ENCODE results near the gene PER2. TPM values are rescaled to one million over a fixed set of nuclear protein-coding genes. Genes with fewer than 3 reads are reported as not detected.
"Not testable (repeated sequence)": the region's sequence is repeated elsewhere in the genome, so short reads cannot be mapped to it uniquely, and the experiment has no call there.

PER2 gene
- 19.0 and 23.3 TPM in 2 replicates for total RNA-seq (2014; rRNA removed; shearing (Covaris generic); ENCODE audit: low replicate concordance)

GRCh38 chr2:238287737-238288649, at the start of gene PER2:
Gene PER2 (minus strand): TSS chr2:238288610. CDS start chr2:238277936, 10,674 bp downstream.
- peaks cover 51% of the 10 kb centered on the region for H3K4me1 ChIP-seq (ENCODE audit: low read length)
- peak within 1 kb of the TSS; percentile 77 for H2AFZ ChIP-seq (ENCODE audit: low read length)
- no peaks in the 10 kb centered on the region for H3K36me3 ChIP-seq (ENCODE audit: insufficient read depth, low read length)
- H3K9me2 ChIP-seq (replicated peaks; ENCODE audit: insufficient read depth, low read length), result no peaks in the 10 kb centered on the region
- peaks cover 28% of the 10 kb centered on the region for H4K20me1 ChIP-seq (ENCODE audit: insufficient read depth, low read depth, low read length)
- H3K4me3 ChIP-seq (ENCODE audit: low read length), result peak within 1 kb of the TSS; percentile 87
- peak within 1 kb of the TSS; percentile 91 for H3K9ac ChIP-seq (ENCODE audit: low read length)
- H3K27ac ChIP-seq (ENCODE audit: low read length), result peak within 1 kb of the TSS; percentile 81
- H3K9me3 ChIP-seq (ENCODE audit: low read length), result no peaks in the 10 kb centered on the region
- H3K79me2 ChIP-seq (ENCODE audit: low read length), result peaks cover 53% of the 10 kb centered on the region
- DNase-seq, result peak; percentile 81
- no peaks in the 10 kb centered on the region for H3K27me3 ChIP-seq (ENCODE audit: low read length)
- peak within 1 kb of the TSS; percentile 87 for H3K4me2 ChIP-seq (ENCODE audit: low read depth, low read length, poor library complexity, severe bottlenecking)

GRCh38 chr2:238337846-238338245, 49.4 kb upstream of the PER2 start:
- Histone ChIP-seq H3K4me3 (ENCODE audit: low read length) (no peak overlapping the region), H3K79me2 (ENCODE audit: low read length) (peaks cover 18% of the 10 kb centered on the region), H3K9me3 (ENCODE audit: low read length) (no peaks in the 10 kb centered on the region), H2AFZ (ENCODE audit: low read length) (no peak overlapping the region), H3K27me3 (ENCODE audit: low read length) (no peaks in the 10 kb centered on the region), H3K4me2 (ENCODE audit: low read depth, low read length, poor library complexity, severe bottlenecking) (no peak overlapping the region), H3K36me3 (ENCODE audit: insufficient read depth, low read length) (peaks cover 6% of the 10 kb centered on the region; the same call in 1 of the 2 replicates), H3K4me1 (ENCODE audit: low read length) (peaks cover 62% of the 10 kb centered on the region), H3K9me2 (replicated peaks; ENCODE audit: insufficient read depth, low read length) (no peaks in the 10 kb centered on the region), H4K20me1 (ENCODE audit: insufficient read depth, low read depth, low read length) (no peaks in the 10 kb centered on the region), H3K27ac (ENCODE audit: low read length) (peak overlapping the region; percentile 6; the same call in 1 of the 2 replicates), H3K9ac (ENCODE audit: low read length) (no peak overlapping the region)
- no peak for DNase-seq

- no peak overlapping the region for H3K4me2 ChIP-seq (ENCODE audit: low read depth, low read length, poor library complexity, severe bottlenecking)
- H3K4me3 ChIP-seq (ENCODE audit: low read length), result no peak overlapping the region
- H3K4me1 ChIP-seq (ENCODE audit: low read length), result peaks cover 70% of the 10 kb centered on the region
- H3K27ac ChIP-seq (ENCODE audit: low read length), result peak overlapping the region; percentile 87
- H3K9me2 ChIP-seq (replicated peaks; ENCODE audit: insufficient read depth, low read length), result no peaks in the 10 kb centered on the region
- H2AFZ ChIP-seq (ENCODE audit: low read length), result no peak overlapping the region
- DNase-seq, result no peak
- H4K20me1 ChIP-seq (ENCODE audit: insufficient read depth, low read depth, low read length), result no peaks in the 10 kb centered on the region
- H3K27me3 ChIP-seq (ENCODE audit: low read length), result no peaks in the 10 kb centered on the region
- H3K79me2 ChIP-seq (ENCODE audit: low read length), result peaks cover 27% of the 10 kb centered on the region
- H3K9ac ChIP-seq (ENCODE audit: low read length), result 0 out of 2 replicates have a peak overlapping the region, but pooled peaks have one; percentile 11
- no peaks in the 10 kb centered on the region for H3K9me3 ChIP-seq (ENCODE audit: low read length)
- peaks cover 6% of the 10 kb centered on the region; the same call in 1 of the 2 replicates for H3K36me3 ChIP-seq (ENCODE audit: insufficient read depth, low read length)
Observed at GRCh38 chr2:238336793-238337444, 48.5 kb upstream of the PER2 start.

- Histone ChIP-seq H3K27me3 (ENCODE audit: low read length) (no peaks in the 10 kb centered on the region), H3K4me1 (ENCODE audit: low read length) (peaks cover 70% of the 10 kb centered on the region), H3K79me2 (ENCODE audit: low read length) (peaks cover 27% of the 10 kb centered on the region), H3K4me2 (ENCODE audit: low read depth, low read length, poor library complexity, severe bottlenecking) (peak overlapping the region; percentile 1), H4K20me1 (ENCODE audit: insufficient read depth, low read depth, low read length) (no peaks in the 10 kb centered on the region), H3K27ac (ENCODE audit: low read length) (peak overlapping the region; percentile 87), H3K4me3 (ENCODE audit: low read length) (no peak overlapping the region), H3K9me2 (replicated peaks; ENCODE audit: insufficient read depth, low read length) (no peaks in the 10 kb centered on the region), H3K9ac (ENCODE audit: low read length) (peak overlapping the region; percentile 40), H2AFZ (ENCODE audit: low read length) (no peak overlapping the region), H3K36me3 (ENCODE audit: insufficient read depth, low read length) (peaks cover 6% of the 10 kb centered on the region; the same call in 1 of the 2 replicates), H3K9me3 (ENCODE audit: low read length) (no peaks in the 10 kb centered on the region)
- DNase-seq, result no peak
Observed at GRCh38 chr2:238336151-238336550, 47.7 kb upstream of the PER2 start.

GRCh38 chr2:238335591-238335990, 47.2 kb upstream of the PER2 start:
- Histone ChIP-seq H3K4me2 (ENCODE audit: low read depth, low read length, poor library complexity, severe bottlenecking) (peak overlapping the region; percentile 41), H3K4me1 (ENCODE audit: low read length) (peaks cover 70% of the 10 kb centered on the region), H3K27ac (ENCODE audit: low read length) (peak overlapping the region; percentile 87), H3K79me2 (ENCODE audit: low read length) (peaks cover 27% of the 10 kb centered on the region)
- H3K9me2 ChIP-seq (replicated peaks; ENCODE audit: insufficient read depth, low read length); H3K4me3 ChIP-seq (ENCODE audit: low read length); H3K36me3 ChIP-seq (ENCODE audit: insufficient read depth, low read length); H3K27me3 ChIP-seq (ENCODE audit: low read length); DNase-seq; H3K9ac ChIP-seq (ENCODE audit: low read length); H4K20me1 ChIP-seq (ENCODE audit: insufficient read depth, low read depth, low read length); H3K9me3 ChIP-seq (ENCODE audit: low read length); H2AFZ ChIP-seq (ENCODE audit: low read length): not testable (repeated sequence)

GRCh38 chr2:238334885-238335284, 46.5 kb upstream of the PER2 start:
- Histone ChIP-seq H3K79me2 (ENCODE audit: low read length) (peaks cover 25% of the 10 kb centered on the region), H3K9ac (ENCODE audit: low read length) (peak overlapping the region; percentile 30; the same call in 1 of the 2 replicates), H4K20me1 (ENCODE audit: insufficient read depth, low read depth, low read length) (no peaks in the 10 kb centered on the region), H3K4me2 (ENCODE audit: low read depth, low read length, poor library complexity, severe bottlenecking) (peak overlapping the region; percentile 41), H3K9me2 (replicated peaks; ENCODE audit: insufficient read depth, low read length) (no peaks in the 10 kb centered on the region), H3K27me3 (ENCODE audit: low read length) (no peaks in the 10 kb centered on the region), H3K9me3 (ENCODE audit: low read length) (no peaks in the 10 kb centered on the region), H2AFZ (ENCODE audit: low read length) (no peak overlapping the region), H3K36me3 (ENCODE audit: insufficient read depth, low read length) (peaks cover 6% of the 10 kb centered on the region; the same call in 1 of the 2 replicates), H3K4me3 (ENCODE audit: low read length) (no peak overlapping the region), H3K27ac (ENCODE audit: low read length) (peak overlapping the region; percentile 87), H3K4me1 (ENCODE audit: low read length) (peaks cover 70% of the 10 kb centered on the region)
- peak; percentile 70 for DNase-seq

- peaks cover 23% of the 10 kb centered on the region for H3K36me3 ChIP-seq (ENCODE audit: insufficient read depth, low read length)
- H3K4me2 ChIP-seq (ENCODE audit: low read depth, low read length, poor library complexity, severe bottlenecking), result no peak overlapping the region
- peaks cover 28% of the 10 kb centered on the region for H3K79me2 ChIP-seq (ENCODE audit: low read length)
- no peak overlapping the region for H3K4me3 ChIP-seq (ENCODE audit: low read length)
- no peak overlapping the region for H3K9ac ChIP-seq (ENCODE audit: low read length)
- peaks cover 46% of the 10 kb centered on the region for H3K4me1 ChIP-seq (ENCODE audit: low read length)
- H2AFZ ChIP-seq (ENCODE audit: low read length), result no peak overlapping the region
- no peak overlapping the region for H3K27ac ChIP-seq (ENCODE audit: low read length)
- no peaks in the 10 kb centered on the region for H3K9me2 ChIP-seq (replicated peaks; ENCODE audit: insufficient read depth, low read length)
- H3K9me3 ChIP-seq (ENCODE audit: low read length), result no peaks in the 10 kb centered on the region
- H3K27me3 ChIP-seq (ENCODE audit: low read length), result no peaks in the 10 kb centered on the region
- H4K20me1 ChIP-seq (ENCODE audit: insufficient read depth, low read depth, low read length), result no peaks in the 10 kb centered on the region
- DNase-seq, result no peak
Observed at GRCh38 chr2:238331916-238332315, 43.5 kb upstream of the PER2 start.

- peaks cover 37% of the 10 kb centered on the region for H3K36me3 ChIP-seq (ENCODE audit: insufficient read depth, low read length)
- H3K4me3 ChIP-seq (ENCODE audit: low read length), result no peak overlapping the region
Observed at GRCh38 chr2:238330391-238330790, 42.0 kb upstream of the PER2 start.

More at GRCh38 chr2:238330391-238330790, 42.0 kb upstream of the PER2 start:
- Histone ChIP-seq H3K27ac (ENCODE audit: low read length) (no peak overlapping the region), H3K4me2 (ENCODE audit: low read depth, low read length, poor library complexity, severe bottlenecking) (no peak overlapping the region), H3K9ac (ENCODE audit: low read length) (no peak overlapping the region), H3K27me3 (ENCODE audit: low read length) (no peaks in the 10 kb centered on the region), H3K4me1 (ENCODE audit: low read length) (peaks cover 33% of the 10 kb centered on the region), H4K20me1 (ENCODE audit: insufficient read depth, low read depth, low read length) (no peaks in the 10 kb centered on the region), H3K9me3 (ENCODE audit: low read length) (no peaks in the 10 kb centered on the region), H3K79me2 (ENCODE audit: low read length) (peaks cover 23% of the 10 kb centered on the region), H3K9me2 (replicated peaks; ENCODE audit: insufficient read depth, low read length) (no peaks in the 10 kb centered on the region), H2AFZ (ENCODE audit: low read length) (no peak overlapping the region)
- DNase-seq, result no peak
